Upper lobe of right lung (tissue), 1 donor: Measurements from ENCODE around the gene SAPCD2. TPM values are rescaled to one million over a fixed set of nuclear protein-coding genes. Genes with fewer than 3 reads are reported as not detected.

ENCODE experiments used
- ATAC-seq: fragments of 200-7000 bp; cut with Tn5 transposase; one replicate; pipeline ENCODE4 v1.9.1; 2020; ENCODE audit warnings: mild to moderate bottlenecking, moderate library complexity
- DNase-seq: peaks from one replicate; pipeline ENCODE4 v3.0.0-alpha.2; 2020
- H3K27ac ChIP-seq: fragments of 200-600 bp; one replicate; pipeline ENCODE4 v1.8.0; 2022
- H3K27me3 ChIP-seq: fragments of 200-600 bp; one replicate; pipeline ENCODE4 v1.8.0; 2022; ENCODE audit warnings: mild to moderate bottlenecking
- H3K36me3 ChIP-seq: fragments of 200-600 bp; one replicate; pipeline ENCODE4 v1.8.0; 2022
- H3K4me1 ChIP-seq: fragments of 200-600 bp; one replicate; pipeline ENCODE4 v1.8.0; 2022
- H3K4me3 ChIP-seq: fragments of 200-600 bp; one replicate; pipeline ENCODE4 v1.8.0; 2022; ENCODE audit warnings: mild to moderate bottlenecking
- H3K9me3 ChIP-seq: fragments of 200-600 bp; one replicate; pipeline ENCODE4 v1.8.0; 2022
- CTCF ChIP-seq: fragments of 200-600 bp; IDR thresholded peaks from one replicate; pipeline ENCODE4 v1.8.0; 2022; ENCODE audit warnings: antibody characterized with exemption
- intact Hi-C: fragments of 100-400 bp; cut with DNase I; formaldehyde crosslinking; loops from one replicate; pipeline ENCODE4 v1.11.0; 2022
- total RNA-seq: library from RNA; stranded (reverse); fragmentation: NEBNext Ultra II Directional; extraction: Animal tissue kit (Norgen Biotek cat#: 25700); gene quantifications from one replicate; pipeline ENCODE4 v1.2.1, GENCODE V29; 2021
- donor health status: DM: no; HTN: yes; CAD: no; lungs with severe emphysema.

Gene SAPCD2
- total RNA-seq, 1 donor from 2014 or later: 0.84 TPM

- Histone ChIP-seq H3K27me3 (no peaks in the 10 kb centered on the region), H3K27ac (no peak overlapping the region), H3K9me3 (no peaks in the 10 kb centered on the region), H3K4me3 (no peak overlapping the region), H3K36me3 (peaks cover 74% of the 10 kb centered on the region), H3K4me1 (peaks cover 4% of the 10 kb centered on the region)
- DNase-seq: no peak
- no peak for ATAC-seq
- intact Hi-C loops: no loop called here
- TF ChIP-seq CTCF: no peak
Observed at GRCh38 chr9:137108608-137109249, 38.4 kb upstream of the SAPCD2 start.

- no peak for DNase-seq
- Histone ChIP-seq H3K27me3 (no peaks in the 10 kb centered on the region), H3K27ac (no peak overlapping the region), H3K4me1 (no peaks in the 10 kb centered on the region), H3K36me3 (peaks cover 77% of the 10 kb centered on the region), H3K4me3 (no peak overlapping the region), H3K9me3 (no peaks in the 10 kb centered on the region)
- ATAC-seq: no peak
- TF ChIP-seq CTCF: no peak
- intact Hi-C loops: no loop called here
Observed at GRCh38 chr9:137107982-137108381, 37.6 kb upstream of the SAPCD2 start.

GRCh38 chr9:137107312-137107921 is 37.1 kb upstream of the SAPCD2 start:
- ATAC-seq (no peak), DNase-seq (no peak)
- Histone ChIP-seq H3K9me3 (no peaks in the 10 kb centered on the region), H3K27me3 (no peaks in the 10 kb centered on the region), H3K27ac (no peak overlapping the region), H3K4me1 (no peaks in the 10 kb centered on the region), H3K36me3 (peaks cover 73% of the 10 kb centered on the region), H3K4me3 (no peak overlapping the region)
- TF ChIP-seq CTCF: no peak
- intact Hi-C loops: no loop called here

- Histone ChIP-seq H3K36me3 (peaks cover 73% of the 10 kb centered on the region), H3K4me1 (no peaks in the 10 kb centered on the region), H3K9me3 (no peaks in the 10 kb centered on the region), H3K27me3 (no peaks in the 10 kb centered on the region), H3K4me3 (no peak overlapping the region), H3K27ac (no peak overlapping the region)
- intact Hi-C loops: no loop called here
- TF ChIP-seq CTCF: no peak
- DNase-seq (no peak), ATAC-seq (no peak)
Observed at GRCh38 chr9:137106662-137107250, 36.4 kb upstream of the SAPCD2 start.

GRCh38 chr9:137105814-137106661 is 35.7 kb upstream of the SAPCD2 start:
- Histone ChIP-seq H3K4me1 (no peaks in the 10 kb centered on the region), H3K27ac (no peak overlapping the region), H3K27me3 (no peaks in the 10 kb centered on the region), H3K9me3 (no peaks in the 10 kb centered on the region), H3K36me3 (peaks cover 80% of the 10 kb centered on the region), H3K4me3 (no peak overlapping the region)
- DNase-seq (no peak), ATAC-seq (no peak)
- no peak for TF ChIP-seq CTCF
- intact Hi-C loops: no loop called here
